HUES64 (cell line): ENCODE measurements around the gene CLDN2. TPM values are rescaled to one million over a fixed set of nuclear protein-coding genes. Genes with fewer than 3 reads are reported as not detected.
A peak's percentile ranks its signal among the peaks of the same experiment; 100 is the strongest.
"Not testable (repeated sequence)": the region's sequence is repeated elsewhere in the genome, so short reads cannot be mapped to it uniquely, and the experiment has no call there.

Source experiments
- H3K27ac ChIP-seq: 2 replicates; pipeline ENCODE4 v1.7.0; 2013; ENCODE audit warnings: low read depth, low read length, inconsistent platforms
- H3K27me3 ChIP-seq: 2 replicates; pipeline ENCODE4 v1.6.1; 2013; ENCODE audit warnings: mild to moderate bottlenecking, low read length; ENCODE audit not compliant: insufficient read depth
- H3K36me3 ChIP-seq: 2 replicates; pipeline ENCODE4 v1.6.1; 2013; ENCODE audit warnings: mild to moderate bottlenecking, low read length; ENCODE audit not compliant: insufficient read depth
- H3K4me1 ChIP-seq: 2 replicates; pipeline ENCODE4 v1.6.1; 2013; ENCODE audit warnings: mild to moderate bottlenecking, low read length, moderate library complexity; ENCODE audit not compliant: insufficient read depth
- H3K4me3 ChIP-seq: 2 replicates; pipeline ENCODE4 v1.5.1; 2013; ENCODE audit warnings: mild to moderate bottlenecking, low read length, moderate library complexity
- H3K9ac ChIP-seq: 2 replicates; pipeline ENCODE4 v1.6.1; 2013; ENCODE audit warnings: mild to moderate bottlenecking, low read depth, low read length
- H3K9me3 ChIP-seq: 2 replicates; pipeline ENCODE4 v1.6.1; 2013; ENCODE audit warnings: low read depth, low read length; ENCODE audit not compliant: insufficient read depth
- WGBS: fragments of 150-250, 120-280 bp; methylation state at CpG from one replicate; pipeline ENCODE4 v1.1.7; 2013; ENCODE audit warnings: missing lambda C conversion rate; 5-methylcytosine and 5-hydroxymethylcytosine counted together
- polyA plus RNA-seq, 2 experiments: library from polyadenylated mRNA; stranded (reverse); fragments of 50-300 nt; gene quantifications; one replicate each; pipeline ENCODE4 v1.2.3, GENCODE V29; 2013

CLDN2 gene
- polyA plus RNA-seq (2013, experiment 1 of 2) = not detected
- polyA plus RNA-seq (2013, experiment 2 of 2) = not detected

- no peaks in the 10 kb centered on the region for H3K27me3 ChIP-seq
- no peaks in the 10 kb centered on the region for H3K9me3 ChIP-seq
- WGBS = 0% methylated on average over 2 of the region's 2 CpGs
- no peak within 1 kb of the TSS for H3K9ac ChIP-seq
- H3K36me3 ChIP-seq = no peaks in the 10 kb centered on the region
- H3K4me1 ChIP-seq = peaks cover 10% of the 10 kb centered on the region; the same call in 1 of the 2 replicates
- H3K4me3 ChIP-seq = no peak within 1 kb of the TSS
- H3K27ac ChIP-seq = peak within 1 kb of the TSS; percentile 16; the same call in 1 of the 2 replicates
Observed at GRCh38 chrX:106919932-106920452, at the start of gene CLDN2. CLDN2 (plus strand) TSS chrX:106920402; CDS start chrX:106928229, 7,827 bp downstream.

GRCh38 chrX:106872796-106873195 is 47.4 kb upstream of the CLDN2 start:
- not testable (repeated sequence) for H3K4me1 ChIP-seq, H3K36me3 ChIP-seq, H3K9ac ChIP-seq, H3K27me3 ChIP-seq, H3K9me3 ChIP-seq, H3K4me3 ChIP-seq, H3K27ac ChIP-seq
- 93% methylated on average over 2 of the region's 2 CpGs for WGBS

- H3K27ac ChIP-seq = no peak overlapping the region
- H3K4me3 ChIP-seq = no peak overlapping the region
- H3K9me3 ChIP-seq = no peaks in the 10 kb centered on the region
- whole genome bisulfite sequencing = no CpG with 5 or more reads among the region's 2 CpGs
- H3K36me3 ChIP-seq = no peaks in the 10 kb centered on the region
- H3K9ac ChIP-seq = no peak overlapping the region
- H3K27me3 ChIP-seq = no peaks in the 10 kb centered on the region
- H3K4me1 ChIP-seq = no peaks in the 10 kb centered on the region
Observed at GRCh38 chrX:106874075-106874474, 46.1 kb upstream of the CLDN2 start.

GRCh38 chrX:106875151-106875550 is 45.1 kb upstream of the CLDN2 start:
- no peaks in the 10 kb centered on the region for H3K27me3 ChIP-seq
- no peak overlapping the region for H3K9ac ChIP-seq
- WGBS = no CpG with 5 or more reads among the region's 1 CpG
- H3K4me1 ChIP-seq = no peaks in the 10 kb centered on the region
- H3K9me3 ChIP-seq = no peaks in the 10 kb centered on the region
- H3K4me3 ChIP-seq = no peak overlapping the region
- H3K36me3 ChIP-seq = no peaks in the 10 kb centered on the region
- no peak overlapping the region for H3K27ac ChIP-seq

GRCh38 chrX:106889468-106889867 is 30.7 kb upstream of the CLDN2 start:
- Histone ChIP-seq H3K4me1 (no peaks in the 10 kb centered on the region), H3K27me3 (no peaks in the 10 kb centered on the region)
- 100% methylated on average over 1 of the region's 1 CpG for WGBS

GRCh38 chrX:106891762-106892460 is 28.3 kb upstream of the CLDN2 start:
- Histone ChIP-seq H3K4me1 (no peaks in the 10 kb centered on the region), H3K27ac (no peak overlapping the region), H3K27me3 (no peaks in the 10 kb centered on the region), H3K9ac (no peak overlapping the region), H3K4me3 (no peak overlapping the region), H3K36me3 (no peaks in the 10 kb centered on the region), H3K9me3 (no peaks in the 10 kb centered on the region)
- 88% methylated on average over 7 of the region's 7 CpGs for WGBS

More at GRCh38 chrX:106889468-106889867, 30.7 kb upstream of the CLDN2 start:
- Histone ChIP-seq H3K9me3 (no peaks in the 10 kb centered on the region), H3K27ac (no peak overlapping the region), H3K36me3 (no peaks in the 10 kb centered on the region), H3K4me3 (no peak overlapping the region), H3K9ac (no peak overlapping the region)

GRCh38 chrX:106894392-106894909 is 25.8 kb upstream of the CLDN2 start:
- Histone ChIP-seq H3K27me3 (no peaks in the 10 kb centered on the region), H3K4me1 (no peaks in the 10 kb centered on the region), H3K9ac (no peak overlapping the region), H3K27ac (no peak overlapping the region), H3K4me3 (no peak overlapping the region), H3K36me3 (no peaks in the 10 kb centered on the region), H3K9me3 (no peaks in the 10 kb centered on the region)
- WGBS = 11% methylated on average over 5 of the region's 6 CpGs

- H3K9me3 ChIP-seq = no peaks in the 10 kb centered on the region
- H3K9ac ChIP-seq = no peak overlapping the region
- H3K36me3 ChIP-seq = no peaks in the 10 kb centered on the region
- H3K4me1 ChIP-seq = no peaks in the 10 kb centered on the region
- no peak overlapping the region for H3K4me3 ChIP-seq
- WGBS = 71% methylated on average over 3 of the region's 3 CpGs
- no peak overlapping the region for H3K27ac ChIP-seq
- H3K27me3 ChIP-seq = no peaks in the 10 kb centered on the region
Observed at GRCh38 chrX:106894978-106895452, 25.2 kb upstream of the CLDN2 start.

- H3K9ac ChIP-seq = no peak overlapping the region
Observed at GRCh38 chrX:106897259-106897658, 22.9 kb upstream of the CLDN2 start.

GRCh38 chrX:106898462-106898861 is 21.7 kb upstream of the CLDN2 start:
- H3K4me1 ChIP-seq = no peaks in the 10 kb centered on the region
- H3K9ac ChIP-seq = no peak overlapping the region
- no peaks in the 10 kb centered on the region for H3K9me3 ChIP-seq
- H3K36me3 ChIP-seq = no peaks in the 10 kb centered on the region
- no peak overlapping the region for H3K4me3 ChIP-seq
- no peaks in the 10 kb centered on the region for H3K27me3 ChIP-seq
- no peak overlapping the region for H3K27ac ChIP-seq
- WGBS = 56% methylated on average over 1 of the region's 1 CpG

More at GRCh38 chrX:106897259-106897658, 22.9 kb upstream of the CLDN2 start:
- 89% methylated on average over 5 of the region's 6 CpGs for WGBS
- Histone ChIP-seq H3K27me3 (no peaks in the 10 kb centered on the region), H3K9me3 (no peaks in the 10 kb centered on the region), H3K4me3 (no peak overlapping the region), H3K4me1 (no peaks in the 10 kb centered on the region), H3K27ac (no peak overlapping the region), H3K36me3 (no peaks in the 10 kb centered on the region)

- no peaks in the 10 kb centered on the region for H3K9me3 ChIP-seq
- no peaks in the 10 kb centered on the region for H3K4me1 ChIP-seq
- no peak overlapping the region for H3K4me3 ChIP-seq
- no peak overlapping the region for H3K9ac ChIP-seq
- no peak overlapping the region for H3K27ac ChIP-seq
- H3K36me3 ChIP-seq = no peaks in the 10 kb centered on the region
- H3K27me3 ChIP-seq = no peaks in the 10 kb centered on the region
- WGBS = 41% methylated on average over 2 of the region's 2 CpGs
Observed at GRCh38 chrX:106899276-106899675, 20.9 kb upstream of the CLDN2 start.
